Naive B cell (primary cell): ENCODE measurements around the gene FBXL15. TPM values are rescaled to one million over a fixed set of nuclear protein-coding genes. Genes with fewer than 3 reads are reported as not detected.
"Not testable (repeated sequence)": the region's sequence is repeated elsewhere in the genome, so short reads cannot be mapped to it uniquely, and the experiment has no call there.

Experiments used
- ATAC-seq, 2 donors: fragments of 150-1000 bp; cut with Tn5 transposase; 2 replicates each; pipeline ENCODE4 v1.10.0; 2021; ENCODE audit warnings: low read depth in 2 of 2, mild to moderate bottlenecking in 2 of 2, moderate library complexity in 2 of 2
- DNase-seq: peaks from one replicate; pipeline ENCODE4 v3.0.0; 2022
- H3K27ac Mint-ChIP-seq, 6 donors: one replicate each; pipeline ENCODE4 v1.8.0; 2020 to 2022; ENCODE audit warnings: mild to moderate bottlenecking in 6 of 6, mixed read lengths in 6 of 6, moderate library complexity in 5 of 6, inconsistent platforms in 2 of 6
- H3K27me3 Mint-ChIP-seq, 3 donors: one replicate each; pipeline ENCODE4 v1.8.0; 2021 to 2022; ENCODE audit warnings: mixed read lengths in 3 of 3, mild to moderate bottlenecking in 1 of 3
- H3K36me3 Mint-ChIP-seq, 2 donors: one replicate each; pipeline ENCODE4 v1.8.0; 2020 to 2022; ENCODE audit warnings: mixed read lengths in 2 of 2, inconsistent platforms in 1 of 2, mild to moderate bottlenecking in 1 of 2
- H3K4me1 Mint-ChIP-seq, 3 donors: one replicate each; pipeline ENCODE4 v1.8.0; 2020 to 2022; ENCODE audit warnings: mixed read lengths in 3 of 3, inconsistent platforms in 1 of 3, mild to moderate bottlenecking in 1 of 3, moderate library complexity in 1 of 3
- H3K4me3 Mint-ChIP-seq, 8 donors: one replicate each; pipeline ENCODE4 v1.8.0; 2020 to 2022; ENCODE audit warnings: mild to moderate bottlenecking in 8 of 8, mixed read lengths in 8 of 8, moderate library complexity in 8 of 8, inconsistent platforms in 2 of 8
- H3K9me3 Mint-ChIP-seq, 7 donors: one replicate each; pipeline ENCODE4 v1.8.0; 2020 to 2022; ENCODE audit warnings: mixed read lengths in 7 of 7, mild to moderate bottlenecking in 5 of 7, inconsistent platforms in 2 of 7, moderate library complexity in 1 of 7
- polyA plus RNA-seq, 6 donors: library from polyadenylated mRNA; unstranded; fragments of 300-500 nt; fragmentation: Illumina TruSeq; gene quantifications; one replicate each; pipeline ENCODE4 v1.2.3, GENCODE V29; 2021; ENCODE audit warnings: low read depth in 6 of 6

FBXL15 gene
- polyA plus RNA-seq, 6 donors from 2014 or later = 15.9 to 24.9 (median 20.9) TPM

GRCh38 chr10:102450374-102451104, 29.9 kb downstream of the FBXL15 start:
- H3K9me3 Mint-ChIP-seq = no peaks in the 10 kb centered on the region
- peak; percentile 85 to 86 for ATAC-seq
- DNase-seq = peak; percentile 92
- no peaks in the 10 kb centered on the region for H3K36me3 Mint-ChIP-seq
- H3K27ac Mint-ChIP-seq = peak overlapping the region; percentile 86 to 98 (median 97)
- H3K4me1 Mint-ChIP-seq = peaks cover 20 to 26% (median 22%) of the 10 kb centered on the region in 3 donors
- peak overlapping the region; percentile 92 to 98 (median 96) for H3K4me3 Mint-ChIP-seq
- H3K27me3 Mint-ChIP-seq = no peaks in the 10 kb centered on the region

GRCh38 chr10:102451105-102451969, 30.7 kb downstream of the FBXL15 start, which contains the start of gene C10orf95:
C10orf95 (minus strand) TSS chr10:102451543; CDS start chr10:102451093, 450 bp downstream.
- Mint-ChIP-seq H3K4me3 (peak within 1 kb of the TSS; percentile 84 to 96 (median 92)), H3K4me1 (peaks cover 20 to 26% (median 22%) of the 10 kb centered on the region in 3 donors), H3K27me3 (no peaks in the 10 kb centered on the region), H3K36me3 (no peaks in the 10 kb centered on the region), H3K9me3 (no peaks in the 10 kb centered on the region), H3K27ac (peak within 1 kb of the TSS; percentile 54 to 94 (median 88))
- ATAC-seq (no peak), DNase-seq (no peak)

GRCh38 chr10:102452672-102453340, 32.2 kb downstream of the FBXL15 start:
- Mint-ChIP-seq H3K27ac (peak overlapping the region in 2 of 6 donors; percentile 41 to 42), H3K4me1 (peaks cover 24 to 27% (median 26%) of the 10 kb centered on the region in 3 donors), H3K36me3 (no peaks in the 10 kb centered on the region), H3K4me3 (peak overlapping the region; percentile 29 to 96 (median 60)), H3K9me3 (no peaks in the 10 kb centered on the region), H3K27me3 (no peaks in the 10 kb centered on the region)
- ATAC-seq (no peak), DNase-seq (no peak)

GRCh38 chr10:102453502-102453901, 32.9 kb downstream of the FBXL15 start:
- H3K27ac Mint-ChIP-seq = peak overlapping the region in 1 of 6 donors; percentile 41
- DNase-seq (no peak), ATAC-seq (no peak)
- H3K4me1 Mint-ChIP-seq = peaks cover 26 to 27% (median 27%) of the 10 kb centered on the region in 3 donors
- H3K9me3 Mint-ChIP-seq = peaks cover 0 to 1% (median 0%) of the 10 kb centered on the region in 7 donors
- peak overlapping the region in 2 of 8 donors; percentile 54 to 59 for H3K4me3 Mint-ChIP-seq
- no peaks in the 10 kb centered on the region for H3K27me3 Mint-ChIP-seq
- H3K36me3 Mint-ChIP-seq = no peaks in the 10 kb centered on the region

GRCh38 chr10:102454662-102455487, 34.2 kb downstream of the FBXL15 start:
- H3K4me3 Mint-ChIP-seq = peak overlapping the region in 1 of 8 donors; percentile 50

GRCh38 chr10:102455893-102456471, 35.3 kb downstream of the FBXL15 start:
- Mint-ChIP-seq H3K9me3 (peaks cover 0 to 1% (median 0%) of the 10 kb centered on the region in 7 donors), H3K36me3 (no peaks in the 10 kb centered on the region), H3K27ac (peak overlapping the region in 2 of 6 donors; percentile 58 to 84), H3K4me1 (peaks cover 22 to 29% (median 24%) of the 10 kb centered on the region in 3 donors), H3K27me3 (no peaks in the 10 kb centered on the region), H3K4me3 (no peak overlapping the region)
- no peak for DNase-seq
- ATAC-seq = no peak

More at GRCh38 chr10:102454662-102455487, 34.2 kb downstream of the FBXL15 start:
- DNase-seq, H3K27me3 Mint-ChIP-seq, ATAC-seq, H3K9me3 Mint-ChIP-seq, H3K36me3 Mint-ChIP-seq: not testable (repeated sequence)
- Mint-ChIP-seq H3K27ac (peak overlapping the region in 2 of 6 donors; percentile 59 to 70), H3K4me1 (peaks cover 17 to 25% (median 20%) of the 10 kb centered on the region in 3 donors)

- H3K4me3 Mint-ChIP-seq = peak overlapping the region in 1 of 8 donors; percentile 73
- no peak for DNase-seq
These were observed 37.0 kb downstream of the FBXL15 start for GRCh38 chr10:102457591-102458150.

GRCh38 chr10:102458656-102459055, 38.0 kb downstream of the FBXL15 start:
- no peak for ATAC-seq
- Mint-ChIP-seq H3K36me3 (no peaks in the 10 kb centered on the region), H3K4me1 (peaks cover 27 to 36% (median 31%) of the 10 kb centered on the region in 3 donors), H3K27me3 (peaks cover 0 to 6% (median 0%) of the 10 kb centered on the region in 3 donors), H3K4me3 (peak overlapping the region in 1 of 8 donors; percentile 33), H3K9me3 (peaks cover 0 to 1% (median 0%) of the 10 kb centered on the region in 7 donors), H3K27ac (peak overlapping the region in 1 of 6 donors; percentile 22)
- no peak for DNase-seq

More at GRCh38 chr10:102457591-102458150, 37.0 kb downstream of the FBXL15 start:
- H3K27me3 Mint-ChIP-seq = no peaks in the 10 kb centered on the region
- no peaks in the 10 kb centered on the region for H3K36me3 Mint-ChIP-seq
- peak overlapping the region in 3 of 6 donors; percentile 41 to 74 (median 42) for H3K27ac Mint-ChIP-seq
- peaks cover 27 to 34% (median 31%) of the 10 kb centered on the region in 3 donors for H3K4me1 Mint-ChIP-seq
- no peak for ATAC-seq
- peaks cover 0 to 1% (median 0%) of the 10 kb centered on the region in 7 donors for H3K9me3 Mint-ChIP-seq

- Mint-ChIP-seq H3K9me3 (peaks cover 0 to 1% (median 0%) of the 10 kb centered on the region in 7 donors), H3K27me3 (peaks cover 0 to 10% (median 0%) of the 10 kb centered on the region in 3 donors), H3K4me1 (peaks cover 28 to 39% (median 31%) of the 10 kb centered on the region in 3 donors), H3K4me3 (peak overlapping the region; percentile 87 to 95 (median 94)), H3K27ac (peak overlapping the region in 2 of 6 donors; percentile 89 to 95), H3K36me3 (no peaks in the 10 kb centered on the region)
- peak; percentile 2 to 3 for ATAC-seq
- DNase-seq = no peak
These were observed 40.2 kb downstream of the FBXL15 start for GRCh38 chr10:102460836-102461186.

- DNase-seq (peak; percentile 89), ATAC-seq (peak; percentile 98 to 99)
- Mint-ChIP-seq H3K27ac (peak overlapping the region; percentile 76 to 98 (median 92)), H3K4me1 (peaks cover 28 to 39% (median 31%) of the 10 kb centered on the region in 3 donors), H3K9me3 (peaks cover 0 to 1% (median 0%) of the 10 kb centered on the region in 7 donors), H3K27me3 (peaks cover 0 to 10% (median 0%) of the 10 kb centered on the region in 3 donors), H3K36me3 (no peaks in the 10 kb centered on the region), H3K4me3 (peak overlapping the region; percentile 87 to 95 (median 94))
These were observed 40.8 kb downstream of the FBXL15 start for GRCh38 chr10:102461187-102462054.
